Measurements from ENCODE around the gene ICAM3. TPM values are rescaled to one million over a fixed set of nuclear protein-coding genes. Genes with fewer than 3 reads are reported as not detected.

Gene ICAM3
- total RNA-seq, 1 experiment from 2014 or later, result 28.3 TPM

DNA sequence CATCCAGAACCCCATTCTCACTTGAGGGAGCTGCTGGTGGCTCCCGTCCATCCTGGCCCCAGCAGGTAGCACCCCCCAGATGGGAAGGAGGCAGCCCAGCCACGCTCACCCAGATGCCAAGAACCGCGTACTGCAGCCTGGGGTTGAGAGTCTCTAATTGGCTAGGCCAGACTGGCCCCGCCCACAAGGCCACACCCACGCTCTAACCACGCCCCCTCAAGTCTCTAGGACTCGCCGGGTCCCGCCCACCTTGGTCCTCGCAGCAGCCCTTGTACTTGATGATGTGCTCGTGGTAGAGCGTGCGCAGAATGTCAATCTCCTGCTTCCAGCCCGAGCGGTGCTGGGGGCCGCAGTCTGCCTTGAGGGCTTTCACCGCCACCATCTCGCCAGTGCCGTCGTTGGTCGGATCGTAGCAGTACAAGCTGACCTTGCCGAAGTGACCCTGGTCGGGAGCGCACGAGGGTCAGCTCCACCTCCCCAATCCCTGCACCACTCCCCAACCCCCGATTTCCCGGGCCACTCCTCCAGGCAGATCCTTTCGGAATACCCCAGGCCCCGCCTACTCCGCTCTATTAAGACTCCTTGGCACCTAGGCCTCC, 14.5 kb upstream of the ICAM3 start:
- Histone ChIP-seq H2BK5ac (ENCODE audit: insufficient read length, low read length) (no peak overlapping the region), H3K23me2 (ENCODE audit: insufficient read length, low read depth, low read length, poor library complexity, severe bottlenecking) (peaks cover 10% of the 10 kb centered on the region), H3K27me3 (ENCODE audit: insufficient read depth, low read length) (no peaks in the 10 kb centered on the region), H3K27ac (ENCODE audit: insufficient read length, low read depth, low read length) (no peak overlapping the region), H4K91ac (ENCODE audit: insufficient read length, low read depth, low read length) (no peak overlapping the region), H4K8ac (replicated peaks; ENCODE audit: insufficient read length, low read depth, low read length) (no peak overlapping the region), H3K4me1 (ENCODE audit: insufficient read depth, low read length) (no peaks in the 10 kb centered on the region), H3K79me2 (ENCODE audit: insufficient read depth, low read length) (no peaks in the 10 kb centered on the region), H3K79me1 (ENCODE audit: insufficient read depth, low read depth, low read length, poor library complexity, severe bottlenecking) (no peaks in the 10 kb centered on the region), H2BK20ac (ENCODE audit: low read depth, low read length, poor library complexity, severe bottlenecking) (no peak overlapping the region), H2BK15ac (ENCODE audit: low read depth, low read length) (no peak overlapping the region), H2AK5ac (ENCODE audit: insufficient read length, low read length) (no peak overlapping the region), H2BK120ac (ENCODE audit: low read depth, low read length, poor library complexity, severe bottlenecking) (no peak overlapping the region), H3K9ac (ENCODE audit: extremely low read depth, insufficient read length, low read length) (no peak overlapping the region), H2BK12ac (ENCODE audit: insufficient read length, low read depth, low read length) (no peak overlapping the region), H4K20me1 (ENCODE audit: control insufficient read depth, insufficient read depth, insufficient read length) (no peaks in the 10 kb centered on the region), H3K14ac (ENCODE audit: insufficient read depth, low read length) (no peak overlapping the region), H3K9me3 (ENCODE audit: control insufficient read depth, low read depth, low read length) (no peaks in the 10 kb centered on the region), H3T11ph (ENCODE audit: low read length) (no peak overlapping the region), H4K5ac (ENCODE audit: insufficient read length, low read depth, low read length) (no peak overlapping the region), H2AFZ (ENCODE audit: low read length) (no peak overlapping the region), H3K4ac (ENCODE audit: low read depth, low read length) (no peak overlapping the region), H3K56ac (ENCODE audit: insufficient read length, low read depth, low read length) (no peak overlapping the region), H3K23ac (ENCODE audit: insufficient read length, low read depth, low read length) (no peak overlapping the region), H3K4me2 (ENCODE audit: insufficient read depth, insufficient read length, low read length) (peak overlapping the region; percentile 73), H3K18ac (ENCODE audit: insufficient read length, low read depth, low read length) (no peak overlapping the region)
- Mint-ChIP-seq H3K4me1 (peaks cover 17 to 18% of the 10 kb centered on the region in 2 experiments), H3K9me3 (no peaks in the 10 kb centered on the region), H3K27me3 (ENCODE audit: low read depth) (no peaks in the 10 kb centered on the region; the same call in 1 of the 2 replicates), H3K27ac (peak overlapping the region; percentile 87 to 97 (median 96)), H3K36me3 (ENCODE audit: insufficient read depth in 1 of 3, low read depth in 3 of 3) (peaks cover 5 to 33% (median 17%) of the 10 kb centered on the region in 3 experiments; a peak in 6 of 7 replicates), H3K4me3 (peak overlapping the region; percentile 68 to 87)
- DNase-seq, result peak; percentile 99
- TF ChIP-seq, protein P1, sequence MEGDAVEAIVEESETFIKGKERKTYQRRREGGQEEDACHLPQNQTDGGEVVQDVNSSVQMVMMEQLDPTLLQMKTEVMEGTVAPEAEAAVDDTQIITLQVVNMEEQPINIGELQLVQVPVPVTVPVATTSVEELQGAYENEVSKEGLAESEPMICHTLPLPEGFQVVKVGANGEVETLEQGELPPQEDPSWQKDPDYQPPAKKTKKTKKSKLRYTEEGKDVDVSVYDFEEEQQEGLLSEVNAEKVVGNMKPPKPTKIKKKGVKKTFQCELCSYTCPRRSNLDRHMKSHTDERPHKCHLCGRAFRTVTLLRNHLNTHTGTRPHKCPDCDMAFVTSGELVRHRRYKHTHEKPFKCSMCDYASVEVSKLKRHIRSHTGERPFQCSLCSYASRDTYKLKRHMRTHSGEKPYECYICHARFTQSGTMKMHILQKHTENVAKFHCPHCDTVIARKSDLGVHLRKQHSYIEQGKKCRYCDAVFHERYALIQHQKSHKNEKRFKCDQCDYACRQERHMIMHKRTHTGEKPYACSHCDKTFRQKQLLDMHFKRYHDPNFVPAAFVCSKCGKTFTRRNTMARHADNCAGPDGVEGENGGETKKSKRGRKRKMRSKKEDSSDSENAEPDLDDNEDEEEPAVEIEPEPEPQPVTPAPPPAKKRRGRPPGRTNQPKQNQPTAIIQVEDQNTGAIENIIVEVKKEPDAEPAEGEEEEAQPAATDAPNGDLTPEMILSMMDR (conservative IDR thresholded peaks at IDR 0.05), result no peak
- WGBS (ENCODE audit: extremely low coverage, insufficient read length, low lambda C conversion rate), result no CpG with 5 or more reads among the region's 32 CpGs

All from H9 (cell line).